H1 (cell line): ENCODE data around the gene BEST2.

ENCODE experiments used
- BCL11A ChIP-seq, 2 experiments: IDR thresholded peaks; one replicate each; pipeline ENCODE4 v1.6.1; 2011; ENCODE audit warnings: low read depth in 2 of 2, low read length in 2 of 2, mild to moderate bottlenecking in 2 of 2
- CEBPB ChIP-seq: IDR thresholded peaks from 2 replicates; pipeline ENCODE4 v1.6.1; 2012; ENCODE audit warnings: low read depth, low read length
- EP300 ChIP-seq, 2 experiments: IDR thresholded peaks; 1 replicate in 1 of 2; 2 replicates in 1 of 2; pipeline ENCODE4 v1.6.1; 2011 to 2012; ENCODE audit warnings: low read depth in 2 of 2, low read length in 2 of 2, mild to moderate bottlenecking in 2 of 2, borderline replicate concordance in 1 of 2, inconsistent platforms in 1 of 2, moderate library complexity in 1 of 2
- HDAC2 ChIP-seq, 2 experiments: fragments of 300-600 bp in 1 of 2; sonication (generic) in 1 of 2; IDR thresholded peaks; 2 replicates each; pipeline ENCODE4 v1.6.1; 2011 to 2012; ENCODE audit warnings: low read depth in 2 of 2, low read length in 2 of 2, mild to moderate bottlenecking in 2 of 2, moderate library complexity in 2 of 2, borderline replicate concordance in 1 of 2, inconsistent platforms in 1 of 2
- JUND ChIP-seq: IDR thresholded peaks from 2 replicates; pipeline ENCODE4 v1.6.1; 2011; ENCODE audit warnings: mild to moderate bottlenecking, improper control_type of control experiment, low read length
- POLR2A ChIP-seq, 2 experiments: IDR thresholded peaks; 1 replicate in 1 of 2; 2 replicates in 1 of 2; pipeline ENCODE4 v1.6.1; 2011; ENCODE audit warnings: low read depth in 2 of 2, low read length in 2 of 2, mild to moderate bottlenecking in 2 of 2; ENCODE audit errors: control extremely low read depth in 1 of 2
- POLR2AphosphoS5 ChIP-seq: IDR thresholded peaks from 2 replicates; pipeline ENCODE4 v1.6.1; 2011; ENCODE audit warnings: low read depth, low read length
- RAD21 ChIP-seq, 2 experiments: IDR thresholded peaks in 1 of 2; conservative IDR thresholded peaks in 1 of 2; 2 replicates each; pipeline ENCODE4 v1.6.1; 2011; ENCODE audit warnings: low read depth in 2 of 2, low read length in 2 of 2, improper control_type of control experiment in 1 of 2, inconsistent platforms in 1 of 2, mild to moderate bottlenecking in 1 of 2, moderate library complexity in 1 of 2
- RFX5 ChIP-seq: IDR thresholded peaks from 2 replicates; pipeline ENCODE4 v1.6.1; 2011; ENCODE audit warnings: low read depth, low read length, improper control_type of control experiment, borderline replicate concordance
- SIN3A ChIP-seq, 2 experiments: IDR thresholded peaks in 1 of 2; conservative IDR thresholded peaks in 1 of 2; 2 replicates each; pipeline ENCODE4 v1.6.1; 2011 to 2012; ENCODE audit warnings: low read length in 2 of 2, improper control_type of control experiment in 1 of 2, low read depth in 1 of 2, mild to moderate bottlenecking in 1 of 2
- YY1 ChIP-seq: IDR thresholded peaks from 2 replicates; pipeline ENCODE4 v1.6.1; 2011; ENCODE audit warnings: low read depth, mild to moderate bottlenecking, low read length
- TF ChIP-seq, protein P1 (sequence below), 3 experiments: IDR thresholded peaks; 1 replicate in 2 of 3; 2 replicates in 1 of 3; pipeline versions ENCODE4 v1.5.1 to v1.6.1; 2011; ENCODE audit warnings: low read length in 3 of 3, mild to moderate bottlenecking in 3 of 3, inconsistent platforms in 2 of 3, low read depth in 1 of 3, moderate library complexity in 1 of 3; ENCODE audit not compliant: insufficient read depth in 1 of 3; ENCODE audit errors: control extremely low read depth in 1 of 3
- TF ChIP-seq, protein P2 (sequence below): IDR thresholded peaks from 2 replicates; pipeline ENCODE4 v1.6.1; 2012; ENCODE audit warnings: low read length, inconsistent platforms
- TF ChIP-seq, protein P3 (sequence below): IDR thresholded peaks from 2 replicates; pipeline ENCODE4 v1.6.1; 2011; ENCODE audit warnings: low read depth, mild to moderate bottlenecking, low read length; ENCODE audit not compliant: insufficient read depth

GRCh38 chr19:12720851-12721655 lies 30.5 kb upstream of the BEST2 start:
- TF ChIP-seq, protein P1, sequence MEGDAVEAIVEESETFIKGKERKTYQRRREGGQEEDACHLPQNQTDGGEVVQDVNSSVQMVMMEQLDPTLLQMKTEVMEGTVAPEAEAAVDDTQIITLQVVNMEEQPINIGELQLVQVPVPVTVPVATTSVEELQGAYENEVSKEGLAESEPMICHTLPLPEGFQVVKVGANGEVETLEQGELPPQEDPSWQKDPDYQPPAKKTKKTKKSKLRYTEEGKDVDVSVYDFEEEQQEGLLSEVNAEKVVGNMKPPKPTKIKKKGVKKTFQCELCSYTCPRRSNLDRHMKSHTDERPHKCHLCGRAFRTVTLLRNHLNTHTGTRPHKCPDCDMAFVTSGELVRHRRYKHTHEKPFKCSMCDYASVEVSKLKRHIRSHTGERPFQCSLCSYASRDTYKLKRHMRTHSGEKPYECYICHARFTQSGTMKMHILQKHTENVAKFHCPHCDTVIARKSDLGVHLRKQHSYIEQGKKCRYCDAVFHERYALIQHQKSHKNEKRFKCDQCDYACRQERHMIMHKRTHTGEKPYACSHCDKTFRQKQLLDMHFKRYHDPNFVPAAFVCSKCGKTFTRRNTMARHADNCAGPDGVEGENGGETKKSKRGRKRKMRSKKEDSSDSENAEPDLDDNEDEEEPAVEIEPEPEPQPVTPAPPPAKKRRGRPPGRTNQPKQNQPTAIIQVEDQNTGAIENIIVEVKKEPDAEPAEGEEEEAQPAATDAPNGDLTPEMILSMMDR (IDR thresholded peaks at IDR 0.05; ENCODE audit: control extremely low read depth in 1 of 3, insufficient read depth in 1 of 3, low read depth in 1 of 3, low read length in 3 of 3), result no peak
- no peak for TF ChIP-seq CEBPB
- no peak for TF ChIP-seq BCL11A (IDR thresholded peaks at IDR 0.05; ENCODE audit: low read depth in 2 of 2, low read length in 2 of 2)
- TF ChIP-seq RFX5, result no peak
- TF ChIP-seq POLR2A (IDR thresholded peaks at IDR 0.05; ENCODE audit: control extremely low read depth in 1 of 2, low read depth in 2 of 2, low read length in 2 of 2), result peak in 1 of 2 experiments; percentile 43; a peak in 1 of 3 replicates
- no peak for TF ChIP-seq JUND
- TF ChIP-seq EP300 (IDR thresholded peaks at IDR 0.05; ENCODE audit: borderline replicate concordance in 1 of 2, low read depth in 2 of 2, low read length in 2 of 2), result no peak
- TF ChIP-seq, protein P2, sequence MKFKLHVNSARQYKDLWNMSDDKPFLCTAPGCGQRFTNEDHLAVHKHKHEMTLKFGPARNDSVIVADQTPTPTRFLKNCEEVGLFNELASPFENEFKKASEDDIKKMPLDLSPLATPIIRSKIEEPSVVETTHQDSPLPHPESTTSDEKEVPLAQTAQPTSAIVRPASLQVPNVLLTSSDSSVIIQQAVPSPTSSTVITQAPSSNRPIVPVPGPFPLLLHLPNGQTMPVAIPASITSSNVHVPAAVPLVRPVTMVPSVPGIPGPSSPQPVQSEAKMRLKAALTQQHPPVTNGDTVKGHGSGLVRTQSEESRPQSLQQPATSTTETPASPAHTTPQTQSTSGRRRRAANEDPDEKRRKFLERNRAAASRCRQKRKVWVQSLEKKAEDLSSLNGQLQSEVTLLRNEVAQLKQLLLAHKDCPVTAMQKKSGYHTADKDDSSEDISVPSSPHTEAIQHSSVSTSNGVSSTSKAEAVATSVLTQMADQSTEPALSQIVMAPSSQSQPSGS, result no peak
- no peak for TF ChIP-seq POLR2AphosphoS5
- TF ChIP-seq RAD21 (IDR thresholded peaks at IDR 0.05 in 1 of 2, conservative IDR thresholded peaks at IDR 0.05 in 1 of 2; ENCODE audit: low read depth in 2 of 2, low read length in 2 of 2), result no peak
- TF ChIP-seq YY1, result no peak
- TF ChIP-seq SIN3A (conservative IDR thresholded peaks at IDR 0.05 in 1 of 2, IDR thresholded peaks at IDR 0.05 in 1 of 2; ENCODE audit: low read depth in 1 of 2, low read length in 2 of 2), result no peak
- no peak for TF ChIP-seq HDAC2 (IDR thresholded peaks at IDR 0.05; ENCODE audit: borderline replicate concordance in 1 of 2, low read depth in 2 of 2, low read length in 2 of 2)
- TF ChIP-seq, protein P3, sequence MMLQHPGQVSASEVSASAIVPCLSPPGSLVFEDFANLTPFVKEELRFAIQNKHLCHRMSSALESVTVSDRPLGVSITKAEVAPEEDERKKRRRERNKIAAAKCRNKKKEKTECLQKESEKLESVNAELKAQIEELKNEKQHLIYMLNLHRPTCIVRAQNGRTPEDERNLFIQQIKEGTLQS, result no peak
